K562 (cell line): Measurements from ENCODE around the gene GNAI2. TPM values are rescaled to one million over a fixed set of nuclear protein-coding genes. Genes with fewer than 3 reads are reported as not detected.

ENCODE experiments used
- ATAC-seq: fragments of 200-7000 bp; cut with Tn5 transposase; 3 replicates; pipeline ENCODE4 v1.9.1; 2020; ENCODE audit warnings: moderate library complexity
- BruUV-seq: library from RNA; stranded (reverse); fragments of 400-500 nt; replicated peaks from 2 replicates; lab custom pipeline; 2021; lab: Mats Ljungman, UMichigan
- CTCF ChIA-PET: fragments of 300-600 bp; formaldehyde crosslinking; extraction: SDS; loops from one replicate; lab custom pipeline; 2021; ENCODE audit warnings: low intra/inter-chr PET ratio; lab: Yijun Ruan, JAX
- POLR2A ChIA-PET: fragments of 300-600, 350-650 bp; sonication (Branson Sonifier 250); formaldehyde crosslinking; extraction: SDS; loops from one replicate; lab custom pipeline; 2021; ENCODE audit warnings: antibody characterized with exemption, inconsistent platforms; lab: Yijun Ruan, JAX
- DNase-seq, 4 experiments: peaks; one replicate each; pipeline versions ENCODE4 v3.0.0 to v3.0.0-alpha.2; 2011 to 2018; ENCODE audit warnings: low spot score in 3 of 4, mixed read lengths in 3 of 4; ENCODE audit errors: extremely low read depth in 1 of 4
- FAIRE-seq: peaks from 2 replicates; lab custom pipeline; 2011; peaks lifted over from hg19 to GRCh38; lab: Jason Lieb, UNC
- H2AFZ ChIP-seq: 2 replicates; pipeline ENCODE4 v1.6.0; 2011; ENCODE audit warnings: low read depth, low read length, control low read depth, inconsistent platforms
- H3K27ac ChIP-seq: fragments of 200-600 bp; 3 replicates; pipeline ENCODE4 v1.8.0; 2011; ENCODE audit warnings: low read depth, mild to moderate bottlenecking, control low read depth, inconsistent platforms, low read length, moderate library complexity, mixed read lengths; ENCODE audit errors: extremely low read depth
- H3K27me3 ChIP-seq, 2 experiments: fragments of 300-600 bp in 1 of 2; 2 replicates in 1 of 2; 3 replicates in 1 of 2; pipeline versions ENCODE4 v1.6.0 to v1.8.0; 2011; ENCODE audit warnings: inconsistent platforms in 2 of 2, low read length in 2 of 2, mild to moderate bottlenecking in 1 of 2, mixed read lengths in 1 of 2, moderate library complexity in 1 of 2; ENCODE audit not compliant: control insufficient read depth in 2 of 2, insufficient read depth in 2 of 2
- H3K36me3 ChIP-seq: fragments of 300-600 bp; 3 replicates; pipeline ENCODE4 v1.8.0; 2011; ENCODE audit warnings: mild to moderate bottlenecking, low read length, inconsistent platforms; ENCODE audit not compliant: control insufficient read depth, insufficient read depth
- H3K4me1 ChIP-seq, 2 experiments: fragments of 200-600 bp in 1 of 2; replicated peaks in 1 of 2; 2 replicates in 1 of 2; 3 replicates in 1 of 2; pipeline versions ENCODE4 v1.5.1 to v1.8.0; 2011; ENCODE audit warnings: inconsistent platforms in 2 of 2, low read length in 2 of 2, mild to moderate bottlenecking in 1 of 2, mixed read lengths in 1 of 2, moderate library complexity in 1 of 2; ENCODE audit not compliant: control insufficient read depth in 2 of 2, insufficient read depth in 2 of 2
- H3K4me2 ChIP-seq: 2 replicates; pipeline ENCODE4 v1.6.1; 2011; ENCODE audit warnings: low read length, control low read depth, inconsistent platforms, mixed read lengths; ENCODE audit not compliant: insufficient read depth
- H3K4me3 ChIP-seq: fragments of 200-600 bp; sonication (generic), shearing (Covaris generic); 2 replicates; pipeline ENCODE4 v1.5.1; 2016; ENCODE audit warnings: control low read depth, inconsistent platforms
- H3K79me2 ChIP-seq: fragments of 200-600 bp; 3 replicates; pipeline ENCODE4 v1.8.0; 2011; ENCODE audit warnings: low read length, inconsistent platforms; ENCODE audit not compliant: control insufficient read depth, insufficient read depth
- H3K9ac ChIP-seq, 2 experiments: 2 replicates each; pipeline versions ENCODE4 v1.6.0 to v1.6.1; 2011; ENCODE audit warnings: low read depth in 2 of 2, low read length in 2 of 2, control low read depth in 1 of 2, inconsistent platforms in 1 of 2, mild to moderate bottlenecking in 1 of 2, mixed read lengths in 1 of 2; ENCODE audit not compliant: insufficient read depth in 1 of 2
- H3K9me1 ChIP-seq: one replicate; pipeline ENCODE4 v1.6.0; 2011; ENCODE audit warnings: inconsistent platforms, mild to moderate bottlenecking, low read length, moderate library complexity; ENCODE audit not compliant: control insufficient read depth, insufficient read depth
- H3K9me3 ChIP-seq: replicated peaks from 2 replicates; pipeline ENCODE4 v1.5.1; 2011; ENCODE audit warnings: low read depth, low read length, inconsistent platforms; ENCODE audit not compliant: control insufficient read depth, insufficient read depth
- H4K20me1 ChIP-seq: replicated peaks from 2 replicates; pipeline ENCODE4 v1.6.1; 2011; ENCODE audit warnings: low read length, inconsistent platforms, mixed read lengths; ENCODE audit not compliant: control insufficient read depth, insufficient read depth
- ARHGAP35 ChIP-seq: fragments of 450-650 bp; IDR thresholded peaks from 2 replicates; pipeline ENCODE4 v1.6.1; 2018; ENCODE audit not compliant: partially characterized antibody
- BRD9 ChIP-seq: fragments of 450-650 bp; IDR thresholded peaks from 2 replicates; pipeline ENCODE4 v1.6.1; 2018; ENCODE audit warnings: low read depth; ENCODE audit not compliant: partially characterized antibody
- CREB1 ChIP-seq, 2 experiments: sonication (generic) in 1 of 2; formaldehyde crosslinking in 1 of 2; IDR thresholded peaks; 2 replicates each; pipeline versions ENCODE4 v1.6.1 to v1.8.0; 2012 to 2022; ENCODE audit warnings: inconsistent platforms in 1 of 2, mild to moderate bottlenecking in 1 of 2, missing genetic modification reagents in 1 of 2, moderate library complexity in 1 of 2
- ERF ChIP-seq: fragments of 450-650 bp; formaldehyde crosslinking; IDR thresholded peaks from 2 replicates; pipeline ENCODE4 v1.4.0; 2020; ENCODE audit warnings: mild to moderate bottlenecking, mixed read lengths
- LARP7 ChIP-seq: fragments of 450-650 bp; IDR thresholded peaks from 2 replicates; pipeline ENCODE4 v1.6.1; 2016
- MYC ChIP-seq, 2 experiments: fragments of 250-450 bp in 1 of 2; sonication (Bioruptor Pico) in 1 of 2; IDR thresholded peaks; 2 replicates each; pipeline versions ENCODE4 v1.5.1 to v1.6.1; 2012 to 2021; ENCODE audit warnings: low read depth in 2 of 2, borderline replicate concordance in 1 of 2, improper control_type of control experiment in 1 of 2, low read length in 1 of 2, mild to moderate bottlenecking in 1 of 2, moderate library complexity in 1 of 2
- SAFB2 ChIP-seq: fragments of 200-400 bp; formaldehyde crosslinking; IDR thresholded peaks from 2 replicates; pipeline ENCODE4 v1.6.1; 2018; ENCODE audit warnings: borderline replicate concordance, low read length, low read depth, moderate library complexity; ENCODE audit not compliant: severe bottlenecking
- STAT5B ChIP-seq: fragments of 250-450 bp; sonication (Bioruptor Pico); IDR thresholded peaks from 2 replicates; pipeline ENCODE4 v1.8.0; 2021; ENCODE audit warnings: mild to moderate bottlenecking, inconsistent platforms
- ZKSCAN1 ChIP-seq: fragments of 150-350 bp; IDR thresholded peaks from 2 replicates; pipeline ENCODE4 v1.6.1; 2016; ENCODE audit warnings: low read depth, low read length
- ZNF124 ChIP-seq: sonication (generic); formaldehyde crosslinking; IDR thresholded peaks from 2 replicates; pipeline ENCODE4 v1.8.1; 2022; ENCODE audit warnings: missing genetic modification reagents
- WGBS: fragments of 100-300 bp; shearing (Covaris generic); methylation state at CpG from one replicate; pipeline ENCODE4 v1.1.6; 2016; ENCODE audit warnings: low coverage, mixed read lengths; ENCODE audit not compliant: insufficient coverage; ENCODE audit errors: missing lambda C conversion rate; 5-methylcytosine and 5-hydroxymethylcytosine counted together
- in situ Hi-C: fragments of 300-500 bp; cut with MboI; formaldehyde crosslinking; loops from 4 replicates; pipeline ENCODE4 v1.15.0; 2018; ENCODE audit warnings: inconsistent platforms, mixed read lengths
- intact Hi-C: fragments of 100-400 bp; cut with micrococcal nuclease; formaldehyde crosslinking; loops from 2 replicates; pipeline ENCODE4 v1.14.2; 2022
- polyA plus RNA-seq, 8 experiments: library from polyadenylated mRNA; depleted of rRNA in 4 of 8; stranded (reverse) in 5 of 8; unstranded in 3 of 8; fragments of >200 nt; fragmentation: Nextera tagmentation in 2 of 8; fragmentation: Illumina TruSeq in 1 of 8; extraction: Ambion mirVana in 2 of 8; extraction: Trizol in 1 of 8; gene quantifications; 2 replicates each; pipeline versions ENCODE4 v1.2.1 to v1.2.3, GENCODE V29; 2011 to 2014; ENCODE audit warnings: inconsistent platforms in 1 of 8, missing spikeins in 1 of 8
- total RNA-seq, 7 experiments: library from RNA; depleted of rRNA in 6 of 7; stranded (reverse); fragments of >200 nt in 6 of 7; fragmentation: Illumina TruSeq in 2 of 7; extraction: Trizol in 2 of 7; gene quantifications; 2 replicates each; pipeline versions ENCODE4 v1.2.1 to v1.2.3, GENCODE V29; 2011 to 2021; ENCODE audit warnings: low replicate concordance in 1 of 7
- TF ChIP-seq, protein P1 (sequence below): fragments of 250-450 bp; sonication (Bioruptor Pico); IDR thresholded peaks from 2 replicates; pipeline ENCODE4 v1.5.0; 2022; ENCODE audit warnings: mild to moderate bottlenecking

The GNAI2 gene
- total and polyA plus RNA-seq, 9 of the 15 experiments (the other 6 are each of a cell fraction or from before 2014, with no cell fraction given) = 1.1 to 72.2 (median 42.7) TPM

DNA sequence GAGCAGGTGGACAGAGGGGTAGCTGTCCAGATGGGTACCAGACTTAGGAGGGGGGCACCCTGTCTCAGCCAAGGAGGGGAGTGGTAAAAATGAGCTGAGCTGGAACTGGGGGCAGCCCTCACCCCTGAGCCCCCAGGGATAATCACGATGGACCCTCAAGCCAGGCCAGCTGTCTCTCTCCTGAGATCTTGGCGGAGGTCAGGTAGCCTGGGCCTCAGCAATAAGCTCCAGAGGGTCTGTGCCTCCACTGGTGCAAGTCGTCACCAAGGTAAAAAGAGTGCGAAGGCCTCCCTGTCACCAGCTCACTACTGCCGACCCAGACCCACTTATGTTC, 25.9 kb upstream of the GNAI2 start:
- 14% methylated on average over 5 of the region's 5 CpGs for WGBS
- intact Hi-C loops (no loop called here), in situ Hi-C loops (no loop called here)
- no peak overlapping the region for H3K27ac ChIP-seq
- H3K9me3 ChIP-seq = no peaks in the 10 kb centered on the region
- no peak for DNase-seq
- H3K27me3 ChIP-seq = peaks cover 5 to 25% of the 10 kb centered on the region in 2 experiments; a peak in 4 of 5 replicates
- BruUV-seq = no TSS peak
- no peak for FAIRE-seq
- H3K79me2 ChIP-seq = no peaks in the 10 kb centered on the region
- H3K4me2 ChIP-seq = no peak overlapping the region
- H3K4me1 ChIP-seq = peaks cover 0 to 9% of the 10 kb centered on the region in 2 experiments; a peak in 2 of 5 replicates
- H3K4me3 ChIP-seq = no peak overlapping the region
- no peak overlapping the region for H2AFZ ChIP-seq
- H3K36me3 ChIP-seq = no peaks in the 10 kb centered on the region
- ChIA-PET POLR2A (interaction anchor here (0.6 to 1.0 kb wide), 3 partner anchors 11 to 46 kb away, joined by 3 read pairs; no protein-coding TSS in a partner anchor), CTCF (no interaction called here)
- H3K9ac ChIP-seq = no peak overlapping the region
- TF ChIP-seq ZNF124 (no peak), SAFB2 (no peak), MYC (IDR thresholded peaks at IDR 0.05; ENCODE audit: low read depth, low read length) (no peak), MYC (CRISPR knock-in tag; IDR thresholded peaks at IDR 0.05; ENCODE audit: borderline replicate concordance, low read depth) (no peak), CREB1 (IDR thresholded peaks at IDR 0.05) (no peak), CREB1 (CRISPR knock-in tag; IDR thresholded peaks at IDR 0.05) (no peak), ERF (CRISPR knock-in tag) (no peak), ARHGAP35 (no peak), BRD9 (no peak), LARP7 (no peak), STAT5B (CRISPR knock-in tag) (no peak), ZKSCAN1 (no peak)
- TF ChIP-seq, protein P1, sequence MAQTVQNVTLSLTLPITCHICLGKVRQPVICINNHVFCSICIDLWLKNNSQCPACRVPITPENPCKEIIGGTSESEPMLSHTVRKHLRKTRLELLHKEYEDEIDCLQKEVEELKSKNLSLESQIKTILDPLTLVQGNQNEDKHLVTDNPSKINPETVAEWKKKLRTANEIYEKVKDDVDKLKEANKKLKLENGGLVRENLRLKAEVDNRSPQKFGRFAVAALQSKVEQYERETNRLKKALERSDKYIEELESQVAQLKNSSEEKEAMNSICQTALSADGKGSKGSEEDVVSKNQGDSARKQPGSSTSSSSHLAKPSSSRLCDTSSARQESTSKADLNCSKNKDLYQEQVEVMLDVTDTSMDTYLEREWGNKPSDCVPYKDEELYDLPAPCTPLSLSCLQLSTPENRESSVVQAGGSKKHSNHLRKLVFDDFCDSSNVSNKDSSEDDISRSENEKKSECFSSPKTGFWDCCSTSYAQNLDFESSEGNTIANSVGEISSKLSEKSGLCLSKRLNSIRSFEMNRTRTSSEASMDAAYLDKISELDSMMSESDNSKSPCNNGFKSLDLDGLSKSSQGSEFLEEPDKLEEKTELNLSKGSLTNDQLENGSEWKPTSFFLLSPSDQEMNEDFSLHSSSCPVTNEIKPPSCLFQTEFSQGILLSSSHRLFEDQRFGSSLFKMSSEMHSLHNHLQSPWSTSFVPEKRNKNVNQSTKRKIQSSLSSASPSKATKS (CRISPR knock-in tag) = no peak
- H4K20me1 ChIP-seq = no peaks in the 10 kb centered on the region
- H3K9me1 ChIP-seq = no peaks in the 10 kb centered on the region
- no peak for ATAC-seq
